WTC11 (cell line): ENCODE results near the gene GARNL3. TPM values are rescaled to one million over a fixed set of nuclear protein-coding genes. Genes with fewer than 3 reads are reported as not detected.

ENCODE experiments used
- ATAC-seq: fragments of 200-7000 bp; cut with Tn5 transposase; 2 replicates; pipeline ENCODE4 v1.10.0; 2021; ENCODE audit warnings: mild to moderate bottlenecking, moderate library complexity
- CTCF ChIA-PET: fragments of 300-600 bp; sonication (Branson Sonifier 250); formaldehyde crosslinking; loops from one replicate; lab custom pipeline; 2021; ENCODE audit warnings: antibody characterized with exemption; lab: Charles Lee
- POLR2A ChIA-PET: fragments of 350-600 bp; sonication (Branson Sonifier 250); formaldehyde crosslinking; loops from one replicate; lab custom pipeline; 2021; ENCODE audit warnings: antibody characterized with exemption; lab: Charles Lee
- DNase-seq: peaks from one replicate; pipeline ENCODE4 v3.0.0; 2021; ENCODE audit warnings: low spot score
- H3K27ac Mint-ChIP-seq: 2 replicates; pipeline ENCODE4 v1.8.0; 2021; ENCODE audit warnings: mixed read lengths
- H3K27me3 Mint-ChIP-seq: 2 replicates; pipeline ENCODE4 v1.8.0; 2021; ENCODE audit warnings: low read depth, mild to moderate bottlenecking, moderate library complexity, mixed read lengths
- H3K36me3 Mint-ChIP-seq: 2 replicates; pipeline ENCODE4 v1.8.0; 2021; ENCODE audit warnings: mixed read lengths
- H3K4me1 Mint-ChIP-seq: 2 replicates; pipeline ENCODE4 v1.8.0; 2022; ENCODE audit warnings: mixed read lengths
- H3K4me3 Mint-ChIP-seq: 2 replicates; pipeline ENCODE4 v1.8.0; 2021; ENCODE audit warnings: mild to moderate bottlenecking, moderate library complexity, mixed read lengths
- H3K9me3 Mint-ChIP-seq: 2 replicates; pipeline ENCODE4 v1.8.0; 2021; ENCODE audit warnings: mixed read lengths
- ARID4B ChIP-seq: sonication (generic); formaldehyde crosslinking; IDR thresholded peaks from 2 replicates; pipeline ENCODE4 v1.8.0; 2023; ENCODE audit warnings: missing genetic modification reagents, mild to moderate bottlenecking, borderline replicate concordance
- ELF4 ChIP-seq: sonication (generic); formaldehyde crosslinking; IDR thresholded peaks from 2 replicates; pipeline ENCODE4 v1.8.1; 2022; ENCODE audit warnings: low read depth, mild to moderate bottlenecking, moderate library complexity, missing genetic modification reagents
- GTF2I ChIP-seq: fragments of 250-450 bp; sonication (Bioruptor Pico); conservative IDR thresholded peaks from 2 replicates; pipeline ENCODE4 v1.4.0; 2021; ENCODE audit warnings: mild to moderate bottlenecking
- HMGA2 ChIP-seq: fragments of 250-450 bp; sonication (Bioruptor Pico); IDR thresholded peaks from 2 replicates; pipeline ENCODE4 v1.4.0; 2021; ENCODE audit warnings: mild to moderate bottlenecking, moderate library complexity
- IRF1 ChIP-seq: sonication (generic); formaldehyde crosslinking; IDR thresholded peaks from 2 replicates; pipeline ENCODE4 v1.8.0; 2023; ENCODE audit warnings: missing genetic modification reagents
- IRF2 ChIP-seq: sonication (generic); formaldehyde crosslinking; IDR thresholded peaks from 2 replicates; pipeline ENCODE4 v1.8.0; 2022; ENCODE audit warnings: low read depth, missing genetic modification reagents, borderline replicate concordance
- MXD4 ChIP-seq: fragments of 250-450 bp; sonication (Bioruptor Pico); IDR thresholded peaks from 2 replicates; pipeline ENCODE4 v1.8.0; 2021; ENCODE audit warnings: mild to moderate bottlenecking, moderate library complexity, borderline replicate concordance
- NFE2L1 ChIP-seq: sonication (generic); formaldehyde crosslinking; IDR thresholded peaks from 2 replicates; pipeline ENCODE4 v1.8.1; 2023; ENCODE audit warnings: missing genetic modification reagents
- SMAD3 ChIP-seq: sonication (generic); formaldehyde crosslinking; IDR thresholded peaks from 2 replicates; pipeline ENCODE4 v1.8.0; 2022; ENCODE audit warnings: missing genetic modification reagents, mild to moderate bottlenecking, borderline replicate concordance
- SP1 ChIP-seq: sonication (generic); formaldehyde crosslinking; conservative IDR thresholded peaks from 2 replicates; pipeline ENCODE4 v1.8.1; 2022; ENCODE audit warnings: missing genetic modification reagents
- TEAD1 ChIP-seq: sonication (generic); formaldehyde crosslinking; IDR thresholded peaks from 2 replicates; pipeline ENCODE4 v1.8.0; 2022; ENCODE audit warnings: mild to moderate bottlenecking, missing genetic modification reagents
- TEAD4 ChIP-seq: sonication (generic); formaldehyde crosslinking; IDR thresholded peaks from 2 replicates; pipeline ENCODE4 v1.8.0; 2022; ENCODE audit warnings: mild to moderate bottlenecking, missing genetic modification reagents
- ZNF138 ChIP-seq: sonication (generic); formaldehyde crosslinking; conservative IDR thresholded peaks from 2 replicates; pipeline ENCODE4 v1.8.1; 2022; ENCODE audit warnings: mild to moderate bottlenecking, moderate library complexity, missing genetic modification reagents
- ZNF232 ChIP-seq: sonication (generic); formaldehyde crosslinking; IDR thresholded peaks from 2 replicates; pipeline ENCODE4 v1.8.0; 2022; ENCODE audit warnings: mild to moderate bottlenecking, missing genetic modification reagents
- total RNA-seq: library from RNA; stranded (reverse); gene quantifications from 3 replicates; pipeline ENCODE4 v1.2.3, GENCODE V29; 2021
- TF ChIP-seq, protein P1 (sequence below): sonication (generic); formaldehyde crosslinking; IDR thresholded peaks from 2 replicates; pipeline ENCODE4 v1.8.1; 2022; ENCODE audit warnings: low read depth, missing genetic modification reagents, borderline replicate concordance
- TF ChIP-seq, protein P2 (sequence below): sonication (generic); formaldehyde crosslinking; conservative IDR thresholded peaks from 2 replicates; pipeline ENCODE4 v1.8.1; 2023; ENCODE audit warnings: mild to moderate bottlenecking, low read depth, missing genetic modification reagents, moderate library complexity
- TF ChIP-seq, protein P3 (sequence below): sonication (generic); formaldehyde crosslinking; IDR thresholded peaks from 2 replicates; pipeline ENCODE4 v1.8.1; 2023; ENCODE audit warnings: mild to moderate bottlenecking, missing genetic modification reagents, moderate library complexity
- TF ChIP-seq, protein P4 (sequence below): sonication (generic); formaldehyde crosslinking; IDR thresholded peaks from 2 replicates; pipeline ENCODE4 v1.8.0; 2022; ENCODE audit warnings: mild to moderate bottlenecking, missing genetic modification reagents

The GARNL3 gene
- total RNA-seq, 1 experiment from 2014 or later: 17.8 TPM

GRCh38 chr9:127252410-127253318, 11.9 kb upstream of the GARNL3 start:
- Mint-ChIP-seq H3K4me3 (no peak overlapping the region), H3K27me3 (no peaks in the 10 kb centered on the region), H3K36me3 (peaks cover 27% of the 10 kb centered on the region), H3K4me1 (peaks cover 77% of the 10 kb centered on the region)
- DNase-seq: no peak
- ATAC-seq: no peak; the same call in 1 of the 2 replicates
- CTCF ChIA-PET: interaction anchor here (0.8 to 1.4 kb wide), 8 partner anchors 12 to 144 kb away, joined by 3 to 12 read pairs (median 3); partner anchors contain the start of genes GARNL3 and SLC2A8
- TF ChIP-seq, protein P1, sequence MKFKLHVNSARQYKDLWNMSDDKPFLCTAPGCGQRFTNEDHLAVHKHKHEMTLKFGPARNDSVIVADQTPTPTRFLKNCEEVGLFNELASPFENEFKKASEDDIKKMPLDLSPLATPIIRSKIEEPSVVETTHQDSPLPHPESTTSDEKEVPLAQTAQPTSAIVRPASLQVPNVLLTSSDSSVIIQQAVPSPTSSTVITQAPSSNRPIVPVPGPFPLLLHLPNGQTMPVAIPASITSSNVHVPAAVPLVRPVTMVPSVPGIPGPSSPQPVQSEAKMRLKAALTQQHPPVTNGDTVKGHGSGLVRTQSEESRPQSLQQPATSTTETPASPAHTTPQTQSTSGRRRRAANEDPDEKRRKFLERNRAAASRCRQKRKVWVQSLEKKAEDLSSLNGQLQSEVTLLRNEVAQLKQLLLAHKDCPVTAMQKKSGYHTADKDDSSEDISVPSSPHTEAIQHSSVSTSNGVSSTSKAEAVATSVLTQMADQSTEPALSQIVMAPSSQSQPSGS (CRISPR knock-in tag): no peak
- TF ChIP-seq GTF2I (CRISPR knock-in tag) (no peak), ZNF138 (no peak), SMAD3 (CRISPR knock-in tag) (no peak), ZNF232 (CRISPR knock-in tag) (no peak), ARID4B (CRISPR knock-in tag) (no peak)
- TF ChIP-seq, protein P2, sequence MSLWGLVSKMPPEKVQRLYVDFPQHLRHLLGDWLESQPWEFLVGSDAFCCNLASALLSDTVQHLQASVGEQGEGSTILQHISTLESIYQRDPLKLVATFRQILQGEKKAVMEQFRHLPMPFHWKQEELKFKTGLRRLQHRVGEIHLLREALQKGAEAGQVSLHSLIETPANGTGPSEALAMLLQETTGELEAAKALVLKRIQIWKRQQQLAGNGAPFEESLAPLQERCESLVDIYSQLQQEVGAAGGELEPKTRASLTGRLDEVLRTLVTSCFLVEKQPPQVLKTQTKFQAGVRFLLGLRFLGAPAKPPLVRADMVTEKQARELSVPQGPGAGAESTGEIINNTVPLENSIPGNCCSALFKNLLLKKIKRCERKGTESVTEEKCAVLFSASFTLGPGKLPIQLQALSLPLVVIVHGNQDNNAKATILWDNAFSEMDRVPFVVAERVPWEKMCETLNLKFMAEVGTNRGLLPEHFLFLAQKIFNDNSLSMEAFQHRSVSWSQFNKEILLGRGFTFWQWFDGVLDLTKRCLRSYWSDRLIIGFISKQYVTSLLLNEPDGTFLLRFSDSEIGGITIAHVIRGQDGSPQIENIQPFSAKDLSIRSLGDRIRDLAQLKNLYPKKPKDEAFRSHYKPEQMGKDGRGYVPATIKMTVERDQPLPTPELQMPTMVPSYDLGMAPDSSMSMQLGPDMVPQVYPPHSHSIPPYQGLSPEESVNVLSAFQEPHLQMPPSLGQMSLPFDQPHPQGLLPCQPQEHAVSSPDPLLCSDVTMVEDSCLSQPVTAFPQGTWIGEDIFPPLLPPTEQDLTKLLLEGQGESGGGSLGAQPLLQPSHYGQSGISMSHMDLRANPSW (CRISPR knock-in tag): no peak
- TF ChIP-seq, all 79 proteins: peak for 0
- Mint-ChIP-seq H3K9me3 (peaks cover 15% of the 10 kb centered on the region), H3K27ac (0 out of 2 replicates have a peak overlapping the region, but pooled peaks have one; percentile 30)
- POLR2A ChIA-PET: interaction anchor here (1.5 kb wide), 1 partner anchor 8 kb away, joined by 6 read pairs; no protein-coding TSS in a partner anchor

GRCh38 chr9:127253446-127253845, 11.1 kb upstream of the GARNL3 start:
- peaks cover 76% of the 10 kb centered on the region for H3K4me1 Mint-ChIP-seq

GRCh38 chr9:127255692-127256091, 8.9 kb upstream of the GARNL3 start:
- Mint-ChIP-seq H3K36me3 (peaks cover 25% of the 10 kb centered on the region), H3K9me3 (peaks cover 15% of the 10 kb centered on the region), H3K27me3 (no peaks in the 10 kb centered on the region), H3K4me1 (peaks cover 74% of the 10 kb centered on the region), H3K27ac (peak overlapping the region; percentile 42; the same call in 1 of the 2 replicates), H3K4me3 (no peak overlapping the region)
- ChIA-PET POLR2A (no interaction called here), CTCF (interaction anchor here (0.8 to 1.5 kb wide), 3 partner anchors 31 to 56 kb away, joined by 3 read pairs; no protein-coding TSS in a partner anchor)
- peak; percentile 34 for ATAC-seq
- DNase-seq: no peak
- TF ChIP-seq TEAD4 (CRISPR knock-in tag) (no peak), IRF1 (CRISPR knock-in tag) (no peak), IRF2 (CRISPR knock-in tag) (no peak), ELF4 (no peak), TEAD1 (CRISPR knock-in tag) (peak; percentile 64; the same call in 1 of the 2 replicates), HMGA2 (CRISPR knock-in tag) (no peak)
- TF ChIP-seq, protein P3, sequence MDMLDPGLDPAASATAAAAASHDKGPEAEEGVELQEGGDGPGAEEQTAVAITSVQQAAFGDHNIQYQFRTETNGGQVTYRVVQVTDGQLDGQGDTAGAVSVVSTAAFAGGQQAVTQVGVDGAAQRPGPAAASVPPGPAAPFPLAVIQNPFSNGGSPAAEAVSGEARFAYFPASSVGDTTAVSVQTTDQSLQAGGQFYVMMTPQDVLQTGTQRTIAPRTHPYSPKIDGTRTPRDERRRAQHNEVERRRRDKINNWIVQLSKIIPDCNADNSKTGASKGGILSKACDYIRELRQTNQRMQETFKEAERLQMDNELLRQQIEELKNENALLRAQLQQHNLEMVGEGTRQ (CRISPR knock-in tag): no peak
- TF ChIP-seq, protein P4, sequence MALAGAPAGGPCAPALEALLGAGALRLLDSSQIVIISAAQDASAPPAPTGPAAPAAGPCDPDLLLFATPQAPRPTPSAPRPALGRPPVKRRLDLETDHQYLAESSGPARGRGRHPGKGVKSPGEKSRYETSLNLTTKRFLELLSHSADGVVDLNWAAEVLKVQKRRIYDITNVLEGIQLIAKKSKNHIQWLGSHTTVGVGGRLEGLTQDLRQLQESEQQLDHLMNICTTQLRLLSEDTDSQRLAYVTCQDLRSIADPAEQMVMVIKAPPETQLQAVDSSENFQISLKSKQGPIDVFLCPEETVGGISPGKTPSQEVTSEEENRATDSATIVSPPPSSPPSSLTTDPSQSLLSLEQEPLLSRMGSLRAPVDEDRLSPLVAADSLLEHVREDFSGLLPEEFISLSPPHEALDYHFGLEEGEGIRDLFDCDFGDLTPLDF (CRISPR knock-in tag): 0 out of 2 replicates have a peak, but pooled peaks have one; percentile 44

More at GRCh38 chr9:127253446-127253845, 11.1 kb upstream of the GARNL3 start:
- ChIA-PET CTCF (interaction anchor here (1.0 to 1.4 kb wide), 7 partner anchors 11 to 58 kb away, joined by 3 to 12 read pairs (median 3); partner anchors contain the start of gene GARNL3), POLR2A (interaction anchor here (1.5 kb wide), 1 partner anchor 8 kb away, joined by 6 read pairs; no protein-coding TSS in a partner anchor)
- peak; percentile 96 for ATAC-seq
- Mint-ChIP-seq H3K27ac (peak overlapping the region; percentile 80), H3K36me3 (peaks cover 27% of the 10 kb centered on the region), H3K27me3 (no peaks in the 10 kb centered on the region), H3K4me3 (peak overlapping the region; percentile 23), H3K9me3 (peaks cover 15% of the 10 kb centered on the region)
- TF ChIP-seq NFE2L1 (CRISPR knock-in tag): peak; percentile 48; the same call in 1 of the 2 replicates
- TF ChIP-seq MXD4 (CRISPR knock-in tag): no peak
- TF ChIP-seq SP1 (CRISPR knock-in tag): 0 out of 2 replicates have a peak, but pooled peaks have one; percentile 32
- DNase-seq: no peak
